Erythroblast (primary cell): ENCODE data around the gene OR13J1.

Experiments
- GATA1 ChIP-seq: IDR thresholded peaks from 2 replicates; pipeline ENCODE4 v1.6.1; 2011; ENCODE audit warnings: low read depth, mild to moderate bottlenecking, control low read depth, low read length, moderate library complexity
- POLR2A ChIP-seq: IDR thresholded peaks from 2 replicates; pipeline ENCODE4 v1.6.1; 2011; ENCODE audit warnings: mild to moderate bottlenecking, low read length

DNA sequence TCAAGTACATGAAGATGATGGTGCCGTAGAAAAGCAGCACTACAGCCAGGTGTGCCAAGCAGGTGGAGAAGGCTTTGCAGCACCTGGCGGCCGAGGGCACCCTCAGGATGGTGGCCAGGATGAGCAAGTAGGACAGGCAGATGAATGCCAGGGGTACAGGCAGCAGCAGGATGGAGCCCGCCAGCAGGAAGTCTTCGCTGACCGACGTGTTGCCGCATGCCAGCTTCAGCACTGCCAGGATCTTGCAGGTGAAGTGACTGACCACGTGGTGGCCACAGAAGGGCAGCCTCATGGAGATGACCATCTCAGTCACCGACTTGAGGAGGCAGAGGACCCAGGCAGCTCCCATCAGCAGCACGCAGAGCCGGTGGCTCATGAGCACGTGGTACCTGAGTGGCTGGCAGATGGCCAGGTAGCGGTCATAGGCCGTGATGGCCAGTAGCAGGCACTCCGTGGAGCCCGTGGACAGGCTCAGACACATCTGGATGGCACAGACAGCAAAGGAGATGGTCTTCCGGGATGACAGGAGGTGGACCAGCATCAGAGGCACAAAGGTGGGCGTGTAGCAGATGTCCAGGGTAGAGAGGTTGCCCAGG is 482 bp downstream of the OR13J1 start:
- TF ChIP-seq POLR2A (no peak), GATA1 (no peak)
